WTC11 (cell line): ENCODE measurements around the gene INKA1. TPM values are rescaled to one million over a fixed set of nuclear protein-coding genes. Genes with fewer than 3 reads are reported as not detected.
"Not testable (repeated sequence)": the region's sequence is repeated elsewhere in the genome, so short reads cannot be mapped to it uniquely, and the experiment has no call there.

ENCODE experiments used
- ATAC-seq: fragments of 200-7000 bp; cut with Tn5 transposase; 2 replicates; pipeline ENCODE4 v1.10.0; 2021; ENCODE audit warnings: mild to moderate bottlenecking, moderate library complexity
- CTCF ChIA-PET: fragments of 300-600 bp; sonication (Branson Sonifier 250); formaldehyde crosslinking; loops from one replicate; lab custom pipeline; 2021; ENCODE audit warnings: antibody characterized with exemption; lab: Charles Lee
- POLR2A ChIA-PET: fragments of 350-600 bp; sonication (Branson Sonifier 250); formaldehyde crosslinking; loops from one replicate; lab custom pipeline; 2021; ENCODE audit warnings: antibody characterized with exemption; lab: Charles Lee
- DNase-seq: peaks from one replicate; pipeline ENCODE4 v3.0.0; 2021; ENCODE audit warnings: low spot score
- H3K27ac Mint-ChIP-seq: 2 replicates; pipeline ENCODE4 v1.8.0; 2021; ENCODE audit warnings: mixed read lengths
- H3K27me3 Mint-ChIP-seq: 2 replicates; pipeline ENCODE4 v1.8.0; 2021; ENCODE audit warnings: low read depth, mild to moderate bottlenecking, moderate library complexity, mixed read lengths
- H3K36me3 Mint-ChIP-seq: 2 replicates; pipeline ENCODE4 v1.8.0; 2021; ENCODE audit warnings: mixed read lengths
- H3K4me1 Mint-ChIP-seq: 2 replicates; pipeline ENCODE4 v1.8.0; 2022; ENCODE audit warnings: mixed read lengths
- H3K4me3 Mint-ChIP-seq: 2 replicates; pipeline ENCODE4 v1.8.0; 2021; ENCODE audit warnings: mild to moderate bottlenecking, moderate library complexity, mixed read lengths
- H3K9me3 Mint-ChIP-seq: 2 replicates; pipeline ENCODE4 v1.8.0; 2021; ENCODE audit warnings: mixed read lengths
- AR ChIP-seq: fragments of 250-450 bp; sonication (Bioruptor Pico); IDR thresholded peaks from 2 replicates; pipeline ENCODE4 v1.9.0; 2021; ENCODE audit warnings: mild to moderate bottlenecking
- ARID4B ChIP-seq: sonication (generic); formaldehyde crosslinking; IDR thresholded peaks from 2 replicates; pipeline ENCODE4 v1.8.0; 2023; ENCODE audit warnings: missing genetic modification reagents, mild to moderate bottlenecking, borderline replicate concordance
- FOXP1 ChIP-seq: sonication (generic); formaldehyde crosslinking; IDR thresholded peaks from 2 replicates; pipeline ENCODE4 v1.8.0; 2022; ENCODE audit warnings: missing genetic modification reagents, mild to moderate bottlenecking, moderate library complexity, borderline replicate concordance
- NFATC4 ChIP-seq: fragments of 250-450 bp; sonication (Bioruptor Pico); IDR thresholded peaks from 2 replicates; pipeline ENCODE4 v1.9.0; 2021; ENCODE audit warnings: mild to moderate bottlenecking
- NFE2L1 ChIP-seq: sonication (generic); formaldehyde crosslinking; IDR thresholded peaks from 2 replicates; pipeline ENCODE4 v1.8.1; 2023; ENCODE audit warnings: missing genetic modification reagents
- NR3C1 ChIP-seq: sonication (generic); formaldehyde crosslinking; conservative IDR thresholded peaks from 2 replicates; pipeline ENCODE4 v1.8.1; 2023; ENCODE audit warnings: low read depth, mild to moderate bottlenecking, missing genetic modification reagents
- TCF7 ChIP-seq: sonication (generic); formaldehyde crosslinking; IDR thresholded peaks from 2 replicates; pipeline ENCODE4 v1.8.0; 2022; ENCODE audit warnings: mild to moderate bottlenecking, low read depth, missing genetic modification reagents, moderate library complexity
- TEAD4 ChIP-seq: sonication (generic); formaldehyde crosslinking; IDR thresholded peaks from 2 replicates; pipeline ENCODE4 v1.8.0; 2022; ENCODE audit warnings: mild to moderate bottlenecking, missing genetic modification reagents
- TP53 ChIP-seq: sonication (generic); formaldehyde crosslinking; IDR thresholded peaks from 2 replicates; pipeline ENCODE4 v1.8.1; 2023; ENCODE audit warnings: mild to moderate bottlenecking, missing genetic modification reagents
- ZNF121 ChIP-seq: sonication (generic); formaldehyde crosslinking; IDR thresholded peaks from 2 replicates; pipeline ENCODE4 v1.8.0; 2023; ENCODE audit warnings: missing genetic modification reagents
- ZNF138 ChIP-seq: sonication (generic); formaldehyde crosslinking; conservative IDR thresholded peaks from 2 replicates; pipeline ENCODE4 v1.8.1; 2022; ENCODE audit warnings: mild to moderate bottlenecking, moderate library complexity, missing genetic modification reagents
- ZNF425 ChIP-seq: fragments of 250-450 bp; sonication (Bioruptor Pico); conservative IDR thresholded peaks from 2 replicates; pipeline ENCODE4 v1.9.0; 2021; ENCODE audit warnings: mild to moderate bottlenecking
- total RNA-seq: library from RNA; stranded (reverse); gene quantifications from 3 replicates; pipeline ENCODE4 v1.2.3, GENCODE V29; 2021
- TF ChIP-seq, protein P1 (sequence below): sonication (generic); formaldehyde crosslinking; IDR thresholded peaks from 2 replicates; pipeline ENCODE4 v1.8.0; 2023; ENCODE audit warnings: mild to moderate bottlenecking, missing genetic modification reagents

Gene INKA1
- total RNA-seq, 1 experiment from 2014 or later: 2.0 TPM

GRCh38 chr3:49772703-49773102 is 30.4 kb upstream of the INKA1 start (continued):
- no peak for TF ChIP-seq ZNF425 (CRISPR knock-in tag)

DNA sequence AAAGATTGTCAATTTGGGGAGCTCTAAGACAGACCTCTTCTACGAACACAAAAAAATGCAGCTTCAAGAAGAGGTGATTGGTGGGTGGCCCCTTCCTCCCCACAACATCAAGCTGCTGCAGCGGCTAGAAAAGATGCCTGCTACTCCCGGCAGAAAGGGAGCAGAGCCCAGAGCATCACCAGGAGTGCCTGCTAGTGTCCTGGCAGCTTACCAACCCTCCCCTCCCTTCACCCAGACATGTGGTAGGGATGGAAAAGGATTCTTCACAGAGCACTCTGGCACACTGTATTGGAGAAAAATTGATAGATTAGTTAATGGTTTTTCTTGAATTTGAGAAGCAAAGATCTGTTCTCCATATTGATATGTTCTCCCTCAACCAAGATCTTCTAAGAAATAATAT is 27.5 kb upstream of the INKA1 start:
- TF ChIP-seq ARID4B: no peak
- TF ChIP-seq NFATC4 (CRISPR knock-in tag): no peak
- TF ChIP-seq NR3C1 (CRISPR knock-in tag): no peak
- TF ChIP-seq, protein P1, sequence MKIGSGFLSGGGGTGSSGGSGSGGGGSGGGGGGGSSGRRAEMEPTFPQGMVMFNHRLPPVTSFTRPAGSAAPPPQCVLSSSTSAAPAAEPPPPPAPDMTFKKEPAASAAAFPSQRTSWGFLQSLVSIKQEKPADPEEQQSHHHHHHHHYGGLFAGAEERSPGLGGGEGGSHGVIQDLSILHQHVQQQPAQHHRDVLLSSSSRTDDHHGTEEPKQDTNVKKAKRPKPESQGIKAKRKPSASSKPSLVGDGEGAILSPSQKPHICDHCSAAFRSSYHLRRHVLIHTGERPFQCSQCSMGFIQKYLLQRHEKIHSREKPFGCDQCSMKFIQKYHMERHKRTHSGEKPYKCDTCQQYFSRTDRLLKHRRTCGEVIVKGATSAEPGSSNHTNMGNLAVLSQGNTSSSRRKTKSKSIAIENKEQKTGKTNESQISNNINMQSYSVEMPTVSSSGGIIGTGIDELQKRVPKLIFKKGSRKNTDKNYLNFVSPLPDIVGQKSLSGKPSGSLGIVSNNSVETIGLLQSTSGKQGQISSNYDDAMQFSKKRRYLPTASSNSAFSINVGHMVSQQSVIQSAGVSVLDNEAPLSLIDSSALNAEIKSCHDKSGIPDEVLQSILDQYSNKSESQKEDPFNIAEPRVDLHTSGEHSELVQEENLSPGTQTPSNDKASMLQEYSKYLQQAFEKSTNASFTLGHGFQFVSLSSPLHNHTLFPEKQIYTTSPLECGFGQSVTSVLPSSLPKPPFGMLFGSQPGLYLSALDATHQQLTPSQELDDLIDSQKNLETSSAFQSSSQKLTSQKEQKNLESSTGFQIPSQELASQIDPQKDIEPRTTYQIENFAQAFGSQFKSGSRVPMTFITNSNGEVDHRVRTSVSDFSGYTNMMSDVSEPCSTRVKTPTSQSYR: no peak
- no peak for TF ChIP-seq TCF7 (CRISPR knock-in tag)
- TF ChIP-seq ZNF138 (CRISPR knock-in tag): no peak
- no peak for TF ChIP-seq FOXP1
- TF ChIP-seq TEAD4 (CRISPR knock-in tag): no peak
- no peak for TF ChIP-seq NFE2L1 (CRISPR knock-in tag)
- peak overlapping the region; percentile 60; the same call in 1 of the 2 replicates for H3K27ac Mint-ChIP-seq
- CTCF ChIA-PET: no interaction called here
- no peaks in the 10 kb centered on the region for H3K27me3 Mint-ChIP-seq
- no peak overlapping the region for H3K4me3 Mint-ChIP-seq
- H3K36me3 Mint-ChIP-seq: peaks cover 13% of the 10 kb centered on the region
- no peaks in the 10 kb centered on the region for H3K4me1 Mint-ChIP-seq
- DNase-seq: no peak
- no peak for ATAC-seq
- POLR2A ChIA-PET: no interaction called here
- no peaks in the 10 kb centered on the region for H3K9me3 Mint-ChIP-seq

GRCh38 chr3:49776101-49776500 is 27.0 kb upstream of the INKA1 start:
- H3K27me3 Mint-ChIP-seq, CTCF ChIA-PET, H3K27ac Mint-ChIP-seq, H3K4me1 Mint-ChIP-seq, H3K4me3 Mint-ChIP-seq, POLR2A ChIA-PET, ATAC-seq, H3K9me3 Mint-ChIP-seq, DNase-seq: not testable (repeated sequence)
- H3K36me3 Mint-ChIP-seq: peaks cover 13% of the 10 kb centered on the region

- ChIA-PET POLR2A (no interaction called here), CTCF (interaction anchor here (0.6 kb wide), 1 partner anchor 215 kb away, joined by 4 read pairs; no protein-coding TSS in a partner anchor)
- ATAC-seq: no peak
- Mint-ChIP-seq H3K4me3 (no peak overlapping the region), H3K9me3 (no peaks in the 10 kb centered on the region)
- TF ChIP-seq TP53: no peak
- TF ChIP-seq AR: no peak
- 0 out of 2 replicates have a peak, but pooled peaks have one; percentile 14 for TF ChIP-seq ZNF121 (CRISPR knock-in tag)
- TF ChIP-seq, all 79 proteins: peak for 1
- DNase-seq: no peak
- H3K27me3 Mint-ChIP-seq: no peaks in the 10 kb centered on the region
- H3K36me3 Mint-ChIP-seq: peaks cover 18% of the 10 kb centered on the region
- no peaks in the 10 kb centered on the region for H3K4me1 Mint-ChIP-seq
- no peak overlapping the region for H3K27ac Mint-ChIP-seq
These were observed 23.5 kb upstream of the INKA1 start for GRCh38 chr3:49779358-49780079.
